ENCODE data around the gene PBX3.

Gene PBX3

DNA sequence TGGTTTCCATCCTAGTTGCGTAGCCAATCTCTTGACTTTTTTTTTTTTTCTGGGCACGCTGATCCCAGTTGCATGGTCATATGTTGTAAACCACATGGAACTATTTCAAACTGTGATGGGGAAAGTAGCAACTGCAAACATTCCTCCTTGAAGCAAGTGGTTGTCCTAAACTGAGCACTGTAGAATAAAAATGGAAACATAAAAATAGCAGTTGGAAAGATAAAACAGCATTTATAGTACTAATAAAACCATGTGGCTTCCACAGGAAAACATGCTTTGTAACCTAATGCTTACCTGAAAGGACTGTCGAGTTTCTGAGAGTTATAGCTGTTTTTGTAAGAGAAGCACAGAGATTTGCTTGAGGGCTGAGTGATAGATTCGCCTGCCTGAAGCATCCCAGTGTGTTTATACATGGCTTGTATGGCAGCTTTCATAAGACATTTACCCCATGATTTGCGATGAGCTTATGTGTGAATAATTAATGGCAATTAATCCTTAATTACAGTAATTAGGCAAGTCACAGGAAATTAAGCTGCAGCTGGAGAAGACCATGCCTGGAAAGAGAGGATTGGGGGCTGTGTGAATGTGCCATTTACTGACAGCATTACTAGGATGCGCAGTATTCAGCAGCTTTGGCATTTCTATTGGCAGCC lies 136.5 kb downstream of the PBX3 start:
- DNase-seq, result no peak

DNA sequence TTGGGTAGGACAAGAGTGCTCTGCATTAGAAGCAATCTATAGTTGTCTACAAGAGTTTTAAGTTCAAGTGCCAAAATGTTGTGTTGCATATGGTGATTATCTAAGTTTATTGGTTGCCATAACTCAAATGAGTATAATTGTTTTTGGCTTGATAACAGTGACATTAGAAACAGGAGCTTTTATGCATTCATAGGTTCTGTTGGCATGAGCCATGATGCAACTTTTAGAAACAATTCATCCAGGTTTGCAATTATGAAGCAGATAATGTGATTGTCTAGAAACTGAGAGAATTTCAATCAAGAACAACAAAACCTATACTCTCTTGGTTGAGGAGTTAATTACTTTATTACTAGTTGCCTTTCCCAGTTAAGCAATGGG lies 137.0 kb downstream of the PBX3 start:
- no peak for DNase-seq

DNA sequence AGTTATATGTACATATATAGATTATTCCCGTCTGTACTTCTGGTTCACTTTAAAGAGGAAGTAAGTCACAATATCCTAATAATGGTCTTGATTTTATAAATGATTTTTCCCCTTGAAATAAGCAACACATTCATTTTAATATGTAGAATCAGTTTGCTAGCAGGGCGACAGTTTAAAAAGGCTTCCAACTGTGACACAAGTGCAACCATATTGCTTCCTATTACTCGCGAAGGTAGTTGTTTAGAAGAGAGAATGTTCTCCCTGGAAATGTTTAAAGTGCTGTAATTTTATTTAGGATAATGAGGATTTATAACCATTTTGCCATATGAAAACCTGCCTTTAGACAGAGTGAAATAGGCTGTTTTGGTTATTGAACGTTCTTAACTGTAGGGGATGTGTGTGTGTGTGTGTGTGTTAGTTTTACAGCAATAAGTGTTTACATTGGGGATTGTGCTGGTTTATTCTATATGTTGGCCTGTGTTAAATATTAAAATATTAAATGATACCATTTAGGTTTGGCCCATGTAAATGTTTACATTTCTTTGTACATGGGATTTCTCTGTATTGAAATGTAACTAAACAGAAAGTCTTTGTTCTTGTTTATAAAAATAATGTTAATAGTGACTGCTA lies 138.3 kb downstream of the PBX3 start:
- DNase-seq, result no peak

DNA sequence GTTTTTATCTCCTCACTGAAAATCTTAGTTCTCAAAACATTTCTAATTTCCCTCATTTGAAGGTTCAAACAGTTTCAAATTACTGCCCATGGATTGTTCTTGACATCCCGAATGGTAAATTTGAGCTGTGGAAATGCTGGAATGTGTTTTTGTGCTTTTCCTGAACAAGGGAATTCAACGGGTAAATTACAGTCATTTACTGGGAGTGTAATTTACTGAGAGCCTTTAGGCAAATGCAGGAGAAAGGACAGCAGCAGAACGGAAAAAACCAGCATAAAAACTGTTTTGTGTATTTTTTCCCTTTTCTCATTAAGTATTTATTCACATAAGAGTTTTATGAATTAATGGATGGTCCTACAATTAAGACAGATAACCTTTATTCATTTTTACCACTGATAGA lies 139.2 kb downstream of the PBX3 start:
- DNase-seq, result no peak

DNA sequence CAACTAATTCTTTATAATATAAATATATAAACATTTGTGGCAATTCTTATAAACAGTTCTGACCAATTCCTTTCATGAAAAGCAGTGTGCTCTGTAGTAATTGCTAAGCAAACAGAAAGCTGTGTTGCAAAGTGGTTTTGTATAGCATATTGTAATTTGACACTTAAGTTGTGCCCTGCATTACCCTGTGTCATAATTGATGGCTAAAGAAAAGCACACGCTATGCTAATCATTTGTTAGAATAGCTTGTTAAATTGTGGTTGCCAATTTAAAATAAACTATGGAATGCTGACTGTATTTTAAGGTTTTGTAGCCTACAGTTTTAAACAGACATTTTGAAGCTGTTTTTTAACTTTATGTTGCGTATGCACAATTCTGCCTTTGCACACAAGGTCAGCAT lies 140.0 kb downstream of the PBX3 start:
- DNase-seq, result peak; percentile 34

DNA sequence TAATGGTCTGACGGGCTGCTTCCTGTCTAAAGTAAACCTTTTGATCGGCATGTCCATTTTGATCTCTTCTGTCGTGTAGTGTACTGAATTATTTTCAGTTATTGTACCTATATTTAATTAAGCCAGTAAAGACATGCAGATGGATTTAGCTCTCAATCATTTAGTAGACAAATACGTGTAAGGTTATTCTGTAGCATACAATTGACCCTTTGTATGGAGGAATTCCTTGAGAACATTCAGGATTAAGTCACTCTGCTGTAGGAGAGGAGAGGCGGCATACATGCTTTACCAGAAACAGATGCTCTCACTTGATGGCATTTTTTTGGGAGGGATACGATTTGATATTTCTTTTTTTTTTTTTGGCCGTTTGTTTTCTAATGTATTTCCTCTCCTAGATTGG lies 141.0 kb downstream of the PBX3 start:
- DNase-seq, result no peak

DNA sequence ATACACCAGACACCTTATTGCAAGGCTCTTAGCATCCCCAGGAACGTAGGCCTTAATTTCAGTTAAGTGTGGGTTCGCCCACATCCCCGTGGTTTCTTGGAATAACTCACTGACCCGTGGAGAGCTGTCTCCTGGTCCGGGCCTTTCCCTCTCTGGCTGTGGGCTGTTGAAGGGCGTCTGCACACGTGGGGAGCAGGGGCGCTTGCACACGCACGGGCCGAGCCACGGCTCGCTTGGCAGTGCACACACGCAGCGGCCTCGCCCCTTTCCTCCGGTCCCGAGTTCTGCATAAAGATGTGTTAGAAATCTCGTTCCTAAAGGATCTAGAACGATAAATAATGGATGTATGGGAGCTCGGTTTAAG lies 141.9 kb downstream of the PBX3 start:
- DNase-seq, result no peak

DNA sequence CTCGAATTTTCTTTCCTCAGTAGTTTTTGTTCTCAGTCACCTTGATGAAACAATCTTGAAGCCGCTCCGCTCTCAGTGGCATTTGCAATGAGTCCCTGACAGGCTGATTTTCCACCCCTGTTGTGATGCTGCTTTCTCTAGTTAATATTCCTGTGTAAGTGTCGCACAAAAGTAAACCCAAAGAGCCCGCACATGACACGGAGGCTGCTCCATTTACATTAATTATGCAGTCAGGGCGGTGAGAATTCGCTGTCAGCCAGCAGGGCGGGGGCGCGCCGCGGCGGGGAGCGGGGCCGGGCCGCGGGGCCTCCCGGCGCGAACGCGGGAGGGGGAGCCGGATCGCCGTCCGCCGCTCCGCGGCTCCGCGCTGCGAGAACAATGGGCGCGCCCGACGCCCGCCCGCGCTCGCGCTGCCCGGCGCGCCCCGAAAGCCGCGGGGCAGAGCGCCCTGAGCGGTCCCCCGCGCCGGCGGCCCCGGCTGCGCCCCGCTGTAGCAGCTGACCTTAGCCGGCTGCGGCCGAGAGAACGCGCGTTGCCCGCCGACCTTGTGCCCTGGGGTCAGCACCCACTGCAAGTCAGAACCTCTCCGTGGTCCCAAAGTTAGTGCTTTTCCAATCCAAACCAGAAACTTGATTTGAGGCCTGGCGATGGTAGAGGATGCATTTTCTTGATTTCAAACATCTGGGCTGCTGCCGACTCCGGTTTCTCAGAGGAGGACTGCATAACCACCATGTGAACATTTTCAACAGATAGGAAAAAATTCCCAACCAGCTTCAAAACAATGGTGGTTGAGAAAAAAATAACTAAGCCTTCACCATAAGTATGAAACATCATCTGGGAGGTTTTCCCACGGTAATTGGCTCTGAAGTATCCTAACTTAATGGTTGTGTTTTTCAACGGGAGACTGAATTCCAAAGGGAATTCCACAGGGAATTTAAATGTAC lies 142.6 kb downstream of the PBX3 start:
- no peak for DNase-seq

DNA sequence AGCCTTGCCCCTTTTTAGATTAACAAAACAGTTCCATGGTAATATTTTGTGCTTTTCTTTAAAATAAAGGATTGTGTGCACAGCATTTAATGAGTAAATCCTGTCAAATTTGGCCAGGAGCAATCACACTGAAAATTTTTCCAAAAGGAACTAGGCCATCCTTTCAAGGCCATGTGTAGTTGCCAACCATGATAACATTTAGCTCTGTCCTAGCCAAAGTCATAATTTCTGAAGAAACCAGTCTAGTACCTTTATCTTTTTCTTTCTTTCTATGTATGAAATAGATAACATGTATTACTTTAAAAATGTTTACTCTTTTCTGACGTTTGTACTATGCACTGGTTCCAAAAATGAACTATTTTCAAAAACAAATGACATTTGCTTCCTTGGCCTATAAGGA lies 143.7 kb downstream of the PBX3 start:
- DNase-seq, result no peak

DNA sequence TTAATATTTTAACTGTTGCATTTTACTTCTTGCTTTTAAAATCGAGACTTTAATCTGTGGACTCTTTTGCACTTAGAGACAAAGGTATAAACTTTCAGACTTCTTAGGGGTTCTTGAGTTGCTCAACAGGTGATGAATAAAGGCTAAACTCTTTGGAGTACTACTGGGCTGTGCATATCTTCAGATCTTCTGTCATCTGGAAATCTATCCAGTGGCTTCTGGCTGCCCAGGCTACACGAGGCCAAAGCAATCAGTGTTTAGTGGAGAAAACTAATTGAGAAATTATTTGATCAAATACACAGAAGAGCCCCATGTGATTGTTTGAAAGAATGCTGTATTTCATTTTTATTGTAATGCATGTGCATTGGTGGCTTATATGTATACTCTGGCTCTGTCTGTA lies 146.1 kb downstream of the PBX3 start:
- DNase-seq, result no peak

DNA sequence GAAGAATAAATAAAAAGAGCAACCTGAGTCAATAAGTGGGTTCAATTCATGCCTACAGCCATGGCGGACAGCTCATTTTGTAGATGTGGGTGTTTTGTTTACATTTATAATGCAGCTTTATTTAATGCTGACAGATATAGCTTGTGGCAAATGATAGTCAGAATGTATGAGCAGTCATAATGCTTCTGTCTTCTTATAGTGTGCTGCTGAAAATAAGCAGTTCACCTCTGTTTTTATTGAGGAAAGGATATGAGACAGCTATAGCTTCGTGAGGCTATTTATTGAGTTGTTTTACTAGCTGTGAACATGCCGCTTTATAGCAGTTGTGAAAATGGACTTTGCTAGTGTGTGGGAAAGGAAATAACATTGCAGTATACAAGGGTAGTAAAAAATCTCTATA lies 147.4 kb downstream of the PBX3 start:
- DNase-seq, result no peak

DNA sequence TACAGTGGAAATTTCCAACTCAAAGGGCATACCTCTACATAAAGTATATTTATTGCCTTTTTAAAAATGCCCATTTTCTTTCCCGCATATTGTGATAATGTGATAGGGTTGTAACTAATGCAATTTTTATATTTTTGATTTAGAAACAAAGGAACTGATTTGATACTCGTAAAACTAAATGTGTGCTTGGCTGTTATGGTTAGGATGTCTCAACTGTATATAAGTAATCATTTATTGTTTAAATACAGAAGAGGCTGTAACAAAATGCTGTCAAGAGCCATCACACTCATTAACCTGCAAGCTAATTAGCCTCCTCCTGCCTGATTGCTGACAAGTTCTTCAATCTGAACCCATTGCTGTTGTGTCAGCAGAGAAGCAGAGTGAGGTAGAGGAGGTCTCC lies 149.2 kb downstream of the PBX3 start:
- DNase-seq, result no peak

DNA sequence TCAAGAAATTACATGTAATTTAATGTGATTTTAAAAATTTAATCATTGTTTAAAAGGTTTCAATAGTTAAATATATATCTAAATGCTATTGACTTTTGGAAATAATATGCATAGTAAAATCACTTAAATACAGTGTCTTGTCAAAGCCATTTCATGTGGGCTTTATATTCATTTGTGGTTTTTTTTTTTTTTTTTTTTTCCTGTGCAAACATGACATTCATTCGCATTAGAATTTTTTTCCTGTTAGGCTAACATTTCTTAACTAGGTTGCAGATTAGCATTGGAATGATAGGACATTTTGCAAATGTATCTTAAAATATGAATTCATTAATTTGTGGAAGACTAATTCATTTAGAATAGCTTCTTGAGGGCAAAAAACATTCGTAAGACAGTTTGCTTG lies 149.8 kb downstream of the PBX3 start:
- no peak for DNase-seq

DNA sequence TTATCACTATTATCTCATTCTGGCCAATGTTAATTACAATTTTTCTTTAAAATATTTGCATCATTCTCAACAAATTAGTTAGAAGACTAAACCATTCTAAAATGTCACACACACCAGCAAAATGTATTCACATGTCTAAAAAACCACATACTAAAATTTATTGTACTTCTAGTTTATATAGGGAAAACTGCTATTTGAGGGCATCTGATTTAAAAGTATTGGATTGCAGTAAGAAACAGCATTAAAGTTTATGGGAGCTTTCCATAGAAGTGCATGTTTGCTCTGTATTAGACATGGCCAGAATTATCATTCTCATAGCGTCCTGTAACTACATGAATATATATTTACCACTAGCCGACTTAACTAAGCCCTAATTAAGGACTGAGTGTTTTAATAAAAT lies 150.3 kb downstream of the PBX3 start:
- no peak for DNase-seq

DNA sequence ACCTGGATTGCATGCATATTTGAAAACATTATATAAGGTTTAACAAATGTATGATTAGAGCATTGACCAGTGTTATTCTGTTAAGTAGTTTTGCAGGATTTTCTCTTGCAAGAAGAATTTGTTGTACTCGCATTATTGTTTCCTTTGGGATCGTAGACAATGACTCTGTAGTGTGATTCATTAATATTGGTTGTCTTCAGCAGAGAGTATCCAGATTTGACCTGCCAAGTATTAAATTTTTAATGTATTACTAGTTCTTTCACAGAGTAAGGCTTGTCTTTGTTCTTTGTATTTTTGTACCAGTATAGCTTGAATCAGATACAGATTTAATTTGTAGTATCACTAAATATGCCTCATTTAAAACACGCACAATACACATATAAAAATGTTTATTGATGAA lies 155.0 kb downstream of the PBX3 start:
- no peak for DNase-seq

DNA sequence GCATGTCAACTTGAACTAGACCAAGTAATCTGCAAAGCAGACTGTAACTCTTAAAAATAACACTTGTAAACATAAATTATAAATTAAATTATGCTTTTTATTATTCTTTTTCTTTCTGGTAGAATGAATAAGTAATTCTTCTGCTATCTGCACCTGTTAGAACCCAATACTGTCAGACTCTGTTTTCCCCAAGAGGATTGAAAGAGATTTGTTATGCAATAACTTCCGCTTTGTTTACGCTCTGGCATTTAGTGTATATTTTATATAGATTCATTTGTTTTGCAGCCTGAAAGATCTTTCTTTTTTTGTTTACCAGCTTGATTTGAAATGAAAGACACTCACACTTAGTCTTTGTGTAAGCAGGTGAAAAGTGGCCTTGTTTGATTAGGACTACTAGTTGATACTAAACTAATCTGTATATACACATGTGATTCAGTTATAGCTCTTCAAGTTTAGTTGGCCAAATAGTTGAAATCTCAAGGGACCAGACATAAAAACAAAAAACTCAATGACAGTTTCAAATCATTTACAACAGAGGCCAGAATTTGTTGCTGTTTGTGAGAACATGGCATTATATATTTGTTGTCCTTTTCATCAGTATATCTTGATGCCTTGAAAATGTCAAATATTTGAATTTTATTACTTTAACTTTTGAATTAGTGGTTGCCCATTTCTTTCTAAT lies 155.8 kb downstream of the PBX3 start:
- DNase-seq, result no peak

DNA sequence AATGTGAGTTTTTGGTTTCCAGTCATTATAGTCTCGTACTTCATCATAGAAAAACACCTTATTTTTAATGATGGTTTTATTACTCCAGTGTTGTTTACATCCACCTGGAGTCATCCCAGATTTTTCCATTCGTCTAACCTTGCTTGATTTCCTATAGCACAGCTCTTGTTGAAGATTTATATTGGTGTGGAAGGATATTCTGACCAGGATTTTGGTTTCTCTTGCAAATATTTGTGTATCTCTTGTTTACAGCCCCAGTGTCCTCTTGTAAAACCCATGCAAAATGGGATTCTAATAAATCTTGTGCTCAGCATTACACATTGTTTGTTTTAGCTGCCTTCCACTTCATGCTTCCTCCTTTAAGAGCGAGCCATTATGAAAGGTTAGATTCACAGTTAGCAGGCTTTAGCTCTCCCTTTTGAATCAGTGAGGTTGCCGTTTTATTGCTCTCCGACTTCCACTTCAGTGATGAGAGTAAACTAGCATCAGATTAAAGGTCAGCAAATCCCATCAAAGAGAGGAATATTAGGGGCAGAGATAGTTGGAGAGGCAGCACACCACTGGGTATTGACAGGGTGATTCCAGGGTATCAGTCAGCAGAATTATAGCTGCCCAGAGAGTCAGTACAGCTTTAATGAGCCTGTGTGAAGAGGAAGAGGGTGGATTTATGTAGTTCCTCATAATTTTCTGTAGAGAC lies 157.1 kb downstream of the PBX3 start:
- peak; percentile 44 for DNase-seq

DNA sequence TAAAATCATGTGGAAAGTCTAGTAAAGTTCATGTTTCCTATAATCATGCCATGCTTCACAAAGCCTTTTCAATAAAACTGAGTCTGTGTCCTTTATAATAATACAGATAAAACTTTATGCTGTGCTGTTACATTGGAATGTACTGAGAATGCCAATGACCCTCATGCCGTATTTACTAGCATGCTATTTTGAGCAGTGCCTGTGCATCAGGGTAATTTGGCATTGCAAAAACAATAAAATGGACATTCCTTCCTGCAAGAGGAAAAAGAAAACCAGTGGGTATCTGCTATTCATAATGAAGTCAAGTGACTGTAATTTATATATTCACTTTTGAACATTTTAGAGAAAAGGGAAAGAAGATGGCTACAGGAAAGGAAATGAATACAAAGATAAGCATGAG lies 159.0 kb downstream of the PBX3 start:
- DNase-seq, result no peak

DNA sequence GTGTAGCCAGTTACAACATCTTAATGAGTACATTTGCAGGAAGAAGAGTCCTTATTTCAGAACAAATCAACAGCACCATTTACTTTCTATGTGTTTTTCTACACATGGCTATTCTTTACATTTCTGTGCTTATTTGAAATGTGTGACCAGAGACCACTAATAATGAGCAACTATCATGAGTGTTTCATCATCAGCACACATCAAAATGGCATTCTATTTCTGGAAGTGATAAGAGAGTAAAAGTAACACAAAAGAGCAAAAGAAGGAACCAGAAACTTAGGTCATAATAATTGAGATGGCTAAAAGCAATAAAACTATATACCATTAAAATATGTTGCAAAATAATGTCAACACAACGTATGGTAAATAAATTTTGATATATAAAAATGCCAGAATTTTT lies 159.7 kb downstream of the PBX3 start:
- no peak for DNase-seq

DNA sequence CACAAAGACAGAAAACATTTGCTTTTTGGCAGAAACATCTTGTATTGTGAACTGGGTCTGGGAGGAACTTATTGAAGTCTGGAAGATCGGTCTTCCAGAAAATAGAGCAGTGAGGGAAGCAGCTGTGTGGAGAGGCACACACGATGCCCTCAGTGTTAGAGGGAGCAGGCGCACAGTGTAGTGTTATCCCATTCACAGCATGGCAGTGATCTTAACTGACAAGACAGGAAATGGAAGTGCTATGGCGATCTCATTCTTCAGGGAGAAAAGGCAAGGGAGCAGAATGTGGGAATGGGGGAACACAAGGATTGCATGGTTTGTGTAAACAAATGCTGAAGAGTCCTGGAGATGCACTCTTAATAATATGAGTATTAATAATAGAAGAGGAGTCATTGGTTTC lies 161.0 kb downstream of the PBX3 start:
- DNase-seq, result no peak

DNA sequence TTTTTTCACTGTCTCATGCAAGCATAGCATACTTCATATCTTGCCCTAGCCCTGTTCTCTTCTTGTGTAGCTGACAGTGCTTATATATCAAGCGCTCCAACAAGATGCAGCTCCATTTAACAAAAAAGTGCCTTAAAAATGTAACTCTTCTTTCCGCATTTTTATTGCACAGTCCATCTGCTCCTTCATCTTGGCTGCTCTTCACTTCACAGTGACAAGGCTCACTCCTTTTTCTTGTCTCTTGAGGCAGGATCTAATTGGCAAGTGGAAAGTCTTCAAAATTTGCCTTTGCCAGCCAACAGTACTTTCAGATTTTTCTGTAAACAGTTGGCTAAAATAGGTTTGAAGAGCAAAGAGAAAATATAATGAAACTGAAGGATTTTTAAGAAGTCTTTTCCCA lies 161.8 kb downstream of the PBX3 start:
- no peak for DNase-seq

DNA sequence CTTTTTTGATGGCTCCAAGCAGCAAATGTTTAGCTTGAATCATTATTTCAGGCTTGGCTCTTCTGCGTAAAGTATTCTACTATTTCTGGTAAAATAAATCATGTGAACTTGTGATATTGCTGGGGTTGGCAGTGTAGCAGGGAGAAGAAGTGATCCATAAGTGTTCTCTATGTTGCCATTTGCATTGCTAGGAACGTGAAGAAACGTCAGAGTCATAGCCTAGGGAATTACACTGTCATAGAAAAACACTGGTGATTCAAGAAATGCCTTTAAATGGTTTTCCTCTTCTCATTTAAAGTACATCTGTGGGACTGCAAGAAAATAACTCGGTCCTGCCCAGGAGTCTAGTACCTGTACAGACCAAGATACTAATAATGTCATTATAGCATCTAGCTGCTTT lies 162.3 kb downstream of the PBX3 start:
- no peak for DNase-seq

DNA sequence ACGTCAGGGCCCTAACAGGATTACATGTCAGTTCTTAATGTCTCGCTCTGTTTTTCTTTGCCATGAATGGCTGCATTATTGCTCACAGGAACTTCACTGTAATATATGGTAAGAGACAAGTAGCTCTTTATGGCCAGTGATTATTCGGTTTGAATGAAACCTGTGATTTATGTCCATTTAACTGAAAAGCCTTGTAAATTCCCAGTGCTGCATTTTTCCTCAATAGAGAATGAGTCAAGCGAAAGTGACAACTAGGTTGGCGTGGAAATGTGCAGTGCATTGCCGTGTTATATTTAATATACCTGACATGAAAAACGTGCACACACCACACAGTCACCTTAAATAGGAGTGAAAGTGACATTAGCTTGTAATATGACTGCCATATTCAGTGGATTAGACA lies 163.1 kb downstream of the PBX3 start:
- DNase-seq, result no peak

Measured in NCI-H187 treated with DMSO at 0.1 percent for 48 hours (cell line).